Measurements from ENCODE around the gene TESK1. TPM values are rescaled to one million over a fixed set of nuclear protein-coding genes. Genes with fewer than 3 reads are reported as not detected.
"Not testable (repeated sequence)": the region's sequence is repeated elsewhere in the genome, so short reads cannot be mapped to it uniquely, and the experiment has no call there.

Gene TESK1
- total and polyA plus RNA-seq, 7 donors: 23.5 to 47.4 (median 27.0) TPM

DNA sequence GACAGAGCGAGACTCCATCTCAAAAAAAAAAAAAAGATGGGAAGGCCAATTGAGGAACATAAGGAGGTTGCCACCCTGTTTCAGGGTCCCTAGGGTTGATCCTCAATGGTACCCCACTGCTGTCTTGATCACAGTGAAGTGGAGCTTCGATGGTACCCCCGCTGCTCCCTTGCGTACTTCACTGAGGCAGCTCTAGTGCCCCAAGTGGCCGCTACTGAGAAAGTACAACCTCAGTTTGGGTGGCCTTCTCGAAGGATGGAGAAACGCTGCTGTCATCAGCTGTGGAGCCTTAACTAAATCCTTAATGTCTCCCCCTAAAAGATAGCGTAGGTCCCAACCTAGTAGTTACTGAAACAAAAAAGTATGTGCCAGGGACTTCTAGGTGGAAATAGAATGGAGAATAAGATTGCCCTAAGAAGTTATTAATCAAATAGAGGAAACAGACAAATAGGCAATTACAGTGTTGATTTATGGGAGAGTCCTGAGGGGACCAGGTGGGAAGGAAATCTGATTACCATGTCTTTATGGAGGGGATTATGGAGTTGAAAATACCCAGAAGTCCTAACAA lies 6.3 kb downstream of the TESK1 start:
- H3K27me3 ChIP-seq: no peaks in the 10 kb centered on the region
- H3K36me3 ChIP-seq: peaks cover 0 to 31% (median 17%) of the 10 kb centered on the region in 4 donors
- H3K27ac ChIP-seq: no peak overlapping the region
- WGBS, 2 donors: 17 to 19% methylated on average over 8 of the region's 8 CpGs
- H3K4me3 ChIP-seq: no peak overlapping the region
- peak; percentile 72 for DNase-seq
- no peaks in the 10 kb centered on the region for H3K9me3 ChIP-seq
- H3K4me1 ChIP-seq: peaks cover 0 to 13% (median 11%) of the 10 kb centered on the region in 4 donors
- TF ChIP-seq POLR2AphosphoS5 (IDR thresholded peaks at IDR 0.05) (no peak), CTCF (IDR thresholded peaks at IDR 0.05) (peak in 3 of 4 experiments; percentile 37 to 57 (median 42))
- intact Hi-C loops (cut with DNase I): no loop called here

- DNase-seq; intact Hi-C loops (cut with DNase I); H3K9me3 ChIP-seq; H3K27me3 ChIP-seq; H3K27ac ChIP-seq; H3K4me3 ChIP-seq: not testable (repeated sequence)
- Histone ChIP-seq H3K36me3 (peaks cover 0 to 31% (median 17%) of the 10 kb centered on the region in 4 donors), H3K4me1 (peaks cover 0 to 10% (median 9%) of the 10 kb centered on the region in 4 donors)
- 95% methylated on average over 4 of the region's 4 CpGs for WGBS, 2 donors
Measured at GRCh38 chr9:35612066-35612465, 7.0 kb downstream of the TESK1 start.

DNA sequence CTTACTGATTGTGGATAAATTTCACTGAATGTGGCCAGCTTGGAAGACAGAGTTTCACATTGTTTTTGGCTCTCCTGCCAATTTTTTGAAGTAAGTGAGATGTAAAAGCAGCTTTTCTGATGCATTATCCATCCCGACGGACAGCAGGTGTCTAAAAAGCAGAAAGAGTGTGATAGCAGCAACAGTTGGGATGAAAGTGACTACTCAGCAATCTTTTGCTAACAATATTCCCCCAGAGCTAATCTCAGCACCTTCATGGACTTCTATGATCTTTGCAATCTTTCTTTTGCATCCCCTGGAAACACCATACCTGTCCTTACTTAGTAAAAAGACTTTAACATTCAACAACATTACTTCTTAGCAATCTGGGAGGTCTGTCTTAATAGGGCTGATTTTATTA lies 7.8 kb downstream of the TESK1 start:
- H3K4me3 ChIP-seq: no peak overlapping the region
- no peaks in the 10 kb centered on the region for H3K9me3 ChIP-seq
- TF ChIP-seq EP300 (IDR thresholded peaks at IDR 0.05) (no peak), POLR2A (IDR thresholded peaks at IDR 0.05) (no peak), POLR2AphosphoS5 (IDR thresholded peaks at IDR 0.05) (no peak), CTCF (IDR thresholded peaks at IDR 0.05) (no peak)
- peaks cover 0 to 13% (median 10%) of the 10 kb centered on the region in 4 donors for H3K4me1 ChIP-seq
- H3K27me3 ChIP-seq: peaks cover 0 to 6% (median 0%) of the 10 kb centered on the region in 3 donors
- intact Hi-C loops (cut with DNase I): no loop called here
- H3K27ac ChIP-seq: no peak overlapping the region
- DNase-seq: no peak
- H3K36me3 ChIP-seq: peaks cover 0 to 26% (median 16%) of the 10 kb centered on the region in 4 donors
- 95 to 97% methylated on average over 2 of the region's 2 CpGs for WGBS, 2 donors

GRCh38 chr9:35615981-35616680 lies 11.1 kb downstream of the TESK1 start:
- no peaks in the 10 kb centered on the region for H3K36me3 ChIP-seq
- peaks cover 0 to 13% (median 10%) of the 10 kb centered on the region in 4 donors for H3K4me1 ChIP-seq
- no peak overlapping the region for H3K4me3 ChIP-seq
- DNase-seq: no peak
- TF ChIP-seq POLR2A (IDR thresholded peaks at IDR 0.05): no peak
- no peak for TF ChIP-seq CTCF (IDR thresholded peaks at IDR 0.05)
- TF ChIP-seq POLR2AphosphoS5 (IDR thresholded peaks at IDR 0.05): no peak
- intact Hi-C loops (cut with DNase I): no loop called here
- H3K27me3 ChIP-seq: peaks cover 0 to 7% (median 0%) of the 10 kb centered on the region in 3 donors
- no peak overlapping the region for H3K27ac ChIP-seq
- whole genome bisulfite sequencing, 2 donors: 82 to 91% methylated on average over 17 of the region's 17 CpGs
- no peaks in the 10 kb centered on the region for H3K9me3 ChIP-seq

GRCh38 chr9:35616681-35617459 lies 11.8 kb downstream of the TESK1 start:
- Histone ChIP-seq H3K36me3 (no peaks in the 10 kb centered on the region), H3K9me3 (no peaks in the 10 kb centered on the region), H3K4me1 (peaks cover 0 to 13% (median 10%) of the 10 kb centered on the region in 4 donors), H3K27ac (peak overlapping the region in 1 of 4 donors; percentile 36), H3K4me3 (peak overlapping the region; percentile 9 to 51 (median 44)), H3K27me3 (peaks cover 0 to 7% (median 0%) of the 10 kb centered on the region in 3 donors)
- 8 to 13% methylated on average over 51 of the region's 51 CpGs for WGBS, 2 donors
- intact Hi-C loops (cut with DNase I): no loop called here
- DNase-seq: peak; percentile 89
- TF ChIP-seq POLR2A (IDR thresholded peaks at IDR 0.05) (no peak), EP300 (IDR thresholded peaks at IDR 0.05) (no peak), CTCF (IDR thresholded peaks at IDR 0.05) (no peak), POLR2AphosphoS5 (IDR thresholded peaks at IDR 0.05) (no peak)

Measured in sigmoid colon (tissue), 7 donors.